ENCODE measurements around the gene CD200R1L. TPM values are rescaled to one million over a fixed set of nuclear protein-coding genes. Genes with fewer than 3 reads are reported as not detected.

CD200R1L gene
- polyA plus RNA-seq, 1 donor, result not detected

Other genes with a start within 250 kb of the CD200R1L start
- 67.9 TPM for gene CCDC80, start 205.7 kb downstream of the CD200R1L start, polyA plus RNA-seq (ENCODE audit: insufficient read length)
- gene CD200R1, start 128.2 kb upstream of the CD200R1L start, polyA plus RNA-seq (ENCODE audit: insufficient read length), result 1.7 TPM
- gene GTPBP8, start 144.1 kb upstream of the CD200R1L start, polyA plus RNA-seq (ENCODE audit: insufficient read length), result 17.4 TPM